Ishikawa (cell line): ENCODE results near the gene SNCAIP.

Experiments used
- CEBPB ChIP-seq: IDR thresholded peaks from 2 replicates; pipeline ENCODE4 v1.6.1; 2012
- EP300 ChIP-seq: IDR thresholded peaks from 2 replicates; pipeline ENCODE4 v1.6.1; 2012; ENCODE audit warnings: borderline replicate concordance
- NFIC ChIP-seq: IDR thresholded peaks from 2 replicates; pipeline ENCODE4 v1.6.1; 2012
- RAD21 ChIP-seq: IDR thresholded peaks from 2 replicates; pipeline ENCODE4 v1.6.1; 2012; ENCODE audit warnings: low read depth
- TAF1 ChIP-seq: IDR thresholded peaks from 2 replicates; pipeline ENCODE4 v1.6.1; 2012; ENCODE audit warnings: low read depth, mild to moderate bottlenecking
- TCF12 ChIP-seq: IDR thresholded peaks from 2 replicates; pipeline ENCODE4 v1.6.1; 2012; ENCODE audit warnings: low read depth
- TEAD4 ChIP-seq: IDR thresholded peaks from 2 replicates; pipeline ENCODE4 v1.6.1; 2012
- TF ChIP-seq, protein P1 (sequence below): IDR thresholded peaks from 2 replicates; pipeline ENCODE4 v1.6.1; 2012

DNA sequence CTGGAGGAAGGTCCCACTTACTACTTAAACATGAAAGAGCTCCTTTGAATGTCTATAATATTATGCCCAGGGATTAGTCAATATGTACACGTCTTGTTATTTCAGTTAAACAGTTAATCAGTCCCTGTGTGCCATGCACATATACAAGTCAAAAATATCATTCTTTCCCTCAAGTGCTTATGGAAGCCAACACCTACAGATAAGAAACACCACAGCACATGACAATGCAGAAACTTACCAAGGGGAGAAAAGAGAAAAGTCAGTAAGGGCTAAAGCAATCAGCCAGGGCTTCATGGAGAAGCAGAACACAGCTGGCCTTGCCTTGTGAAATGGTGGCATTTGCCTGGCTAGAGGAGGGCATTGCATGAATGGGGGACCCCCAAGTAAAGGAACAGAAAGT is 88.3 kb downstream of the SNCAIP start:
- TF ChIP-seq NFIC (no peak), TCF12 (no peak), RAD21 (no peak), TAF1 (no peak), CEBPB (no peak), EP300 (no peak), TEAD4 (no peak)
- TF ChIP-seq, protein P1, sequence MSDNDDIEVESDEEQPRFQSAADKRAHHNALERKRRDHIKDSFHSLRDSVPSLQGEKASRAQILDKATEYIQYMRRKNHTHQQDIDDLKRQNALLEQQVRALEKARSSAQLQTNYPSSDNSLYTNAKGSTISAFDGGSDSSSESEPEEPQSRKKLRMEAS, result no peak
